Lung microvascular endothelial cell (primary cell): ENCODE measurements around the gene ANXA2. TPM values are rescaled to one million over a fixed set of nuclear protein-coding genes. Genes with fewer than 3 reads are reported as not detected.
"Not testable (repeated sequence)": the region's sequence is repeated elsewhere in the genome, so short reads cannot be mapped to it uniquely, and the experiment has no call there.

Source experiments
- DNase-seq, 2 donors: peaks; one replicate each; pipeline versions ENCODE4 v3.0.0 to v3.0.0-alpha.2; 2010; ENCODE audit warnings: low read depth in 2 of 2
- total RNA-seq: library from RNA; depleted of rRNA; stranded (reverse); fragments of >200 nt; gene quantifications from 2 replicates; pipeline ENCODE4 v1.2.1, GENCODE V29; 2014

ANXA2 gene
- total RNA-seq, 1 donor from 2014 or later, result 2,890 TPM

DNA sequence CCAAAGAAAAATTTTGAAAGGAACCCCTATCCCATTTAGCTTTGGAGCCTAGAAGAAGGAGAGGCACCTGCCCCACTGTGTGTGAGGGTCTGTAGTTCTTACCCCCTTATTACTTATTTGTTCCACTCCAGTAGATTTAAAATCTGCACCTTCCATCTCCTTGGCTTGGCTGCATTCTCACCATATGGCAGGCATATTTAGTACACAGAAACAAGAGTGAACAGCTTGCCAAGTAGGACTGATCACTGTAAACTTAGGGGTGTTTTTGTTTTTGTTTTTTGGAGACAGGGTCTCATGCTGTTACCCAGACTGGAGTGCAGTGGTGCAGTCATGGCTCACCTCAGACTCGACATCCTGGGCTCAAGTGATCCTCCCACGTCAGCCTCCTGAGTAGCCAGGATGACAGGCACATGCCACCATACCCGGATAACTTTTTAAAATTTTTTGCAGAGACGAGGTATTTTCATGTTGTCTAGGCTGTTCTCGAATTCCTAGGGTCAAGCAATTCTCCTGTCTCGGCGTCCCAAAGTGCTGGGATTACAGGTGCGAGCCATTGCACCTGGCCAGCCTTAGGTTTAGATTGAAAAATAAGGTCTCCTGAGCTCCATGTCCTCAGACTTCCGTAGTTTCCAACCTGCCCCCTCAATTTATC, 14.1 kb upstream of the ANXA2 start:
- DNase-seq, result no peak

DNA sequence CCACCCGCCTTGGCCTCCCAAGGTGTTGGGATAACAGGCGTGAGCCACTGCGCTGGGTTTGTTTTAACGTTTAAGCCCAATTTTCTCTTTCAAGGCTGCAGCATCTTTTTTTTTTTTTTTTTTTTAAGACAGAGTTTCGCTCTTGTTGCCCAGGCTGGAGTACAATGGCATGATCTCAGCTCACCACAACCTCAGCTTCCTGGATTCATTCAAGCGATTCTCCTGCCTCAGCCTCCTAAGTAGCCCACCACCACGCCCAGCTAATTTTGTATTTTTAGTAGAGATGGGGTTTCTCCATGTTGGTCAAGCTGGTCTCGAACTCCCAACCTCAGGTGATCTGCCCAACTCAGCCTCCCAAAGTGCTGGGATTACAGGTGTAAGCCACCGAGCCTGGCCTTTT, 12.6 kb upstream of the ANXA2 start:
- not testable (repeated sequence) for DNase-seq

DNA sequence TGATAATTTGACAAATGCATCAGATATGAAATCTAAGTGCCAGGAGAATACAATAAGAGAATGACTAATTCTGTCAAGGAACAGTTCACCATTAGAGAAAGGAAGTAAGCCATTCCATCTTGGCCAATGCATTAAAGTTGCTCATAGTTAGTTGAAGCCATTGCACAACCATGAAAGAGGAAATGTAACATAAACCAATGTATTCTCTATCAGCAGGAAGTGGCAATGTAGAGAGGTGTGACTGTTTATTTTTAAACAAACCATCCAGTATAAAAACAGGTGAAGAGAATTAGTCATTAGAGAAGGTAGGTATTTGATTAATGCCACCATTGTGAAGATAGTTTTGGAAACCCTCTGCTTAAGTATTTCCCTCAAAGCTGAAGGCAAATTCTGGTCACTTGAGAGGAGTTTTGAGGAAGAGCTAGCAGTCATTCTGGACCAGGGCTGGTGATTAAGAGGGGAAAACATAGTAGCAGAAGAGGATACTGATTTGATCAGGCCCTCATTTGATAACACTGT, 10.7 kb upstream of the ANXA2 start:
- peak in 1 of 2 donors; percentile 88 for DNase-seq

DNA sequence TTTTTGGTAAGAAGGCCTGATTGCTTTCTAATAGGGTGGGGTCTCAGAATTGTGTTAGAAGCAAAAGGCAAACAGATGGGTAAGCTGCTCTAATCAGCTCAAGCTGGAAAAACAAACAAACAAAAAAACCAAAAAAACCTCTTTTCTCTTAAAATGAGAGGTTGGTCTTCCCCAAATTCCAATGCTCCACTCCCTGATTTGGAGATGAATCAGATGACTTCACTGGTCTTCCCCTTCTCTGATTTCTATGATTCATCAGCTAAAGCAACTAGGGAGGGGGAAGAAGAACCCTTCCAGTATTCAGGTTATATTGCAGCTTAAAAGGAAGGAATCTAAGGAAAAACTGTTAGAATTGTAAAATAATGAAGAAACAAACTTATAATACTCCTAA, 9.6 kb upstream of the ANXA2 start:
- DNase-seq, result peak in 1 of 2 donors; percentile 62

DNA sequence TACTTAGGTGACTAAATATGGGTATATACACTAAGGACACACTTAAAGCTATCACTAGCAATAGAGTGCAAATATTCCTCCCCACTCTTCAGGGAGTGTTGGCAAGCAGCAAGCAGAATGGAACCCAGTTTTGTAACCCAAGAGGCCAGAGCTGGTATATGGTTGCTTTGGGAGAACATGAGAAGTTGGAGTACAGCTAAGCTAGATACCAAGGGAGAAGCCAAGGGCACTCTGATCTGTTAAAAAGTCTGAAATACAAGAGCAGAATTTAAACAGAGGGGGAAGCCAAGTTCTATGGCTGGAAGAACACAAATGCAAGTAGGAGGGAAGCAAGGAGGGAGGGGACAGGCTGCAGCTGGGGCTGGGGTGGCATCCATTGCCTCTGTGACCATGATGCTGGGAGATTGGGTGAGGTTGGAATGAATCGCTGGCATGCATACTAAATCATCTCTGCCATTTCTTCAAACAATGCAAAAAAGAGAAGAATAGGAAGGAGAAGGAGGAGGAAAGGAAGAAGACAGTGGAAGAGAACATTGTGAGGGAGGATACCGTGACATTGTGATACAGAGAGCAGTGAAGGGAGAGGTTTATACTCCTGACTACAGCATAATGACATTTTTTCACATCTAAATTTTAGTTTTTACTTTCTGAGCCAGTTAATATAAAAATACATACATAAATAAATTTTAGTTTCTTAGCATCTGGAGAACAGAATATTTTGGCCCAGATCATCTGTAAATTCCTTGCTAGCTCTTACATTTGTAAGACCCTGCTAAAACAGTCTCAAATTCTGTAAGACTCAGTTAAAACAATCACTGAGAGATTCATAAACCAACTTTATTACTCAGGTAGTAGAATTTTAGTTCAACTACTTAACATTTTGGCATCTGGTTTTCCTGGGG, 9.0 kb upstream of the ANXA2 start:
- DNase-seq, result no peak

DNA sequence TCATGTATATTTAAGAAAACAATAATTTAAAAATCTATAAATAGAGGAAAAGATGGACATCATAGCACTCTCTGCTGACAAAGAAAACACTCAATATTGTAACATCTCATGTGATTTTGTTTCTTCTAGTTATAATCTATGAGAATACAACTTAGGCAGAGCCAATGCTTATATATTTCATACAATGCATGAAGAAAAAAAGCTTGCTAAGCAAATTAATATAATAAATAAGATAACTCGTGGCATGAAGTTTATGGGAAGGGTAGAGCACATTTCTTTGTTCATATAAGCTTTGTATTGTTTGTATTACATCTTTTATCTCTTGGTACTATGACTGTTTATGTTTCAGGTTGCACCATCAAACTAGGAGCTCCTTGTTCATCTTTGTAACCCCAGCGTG, 7.6 kb upstream of the ANXA2 start:
- DNase-seq, result no peak

DNA sequence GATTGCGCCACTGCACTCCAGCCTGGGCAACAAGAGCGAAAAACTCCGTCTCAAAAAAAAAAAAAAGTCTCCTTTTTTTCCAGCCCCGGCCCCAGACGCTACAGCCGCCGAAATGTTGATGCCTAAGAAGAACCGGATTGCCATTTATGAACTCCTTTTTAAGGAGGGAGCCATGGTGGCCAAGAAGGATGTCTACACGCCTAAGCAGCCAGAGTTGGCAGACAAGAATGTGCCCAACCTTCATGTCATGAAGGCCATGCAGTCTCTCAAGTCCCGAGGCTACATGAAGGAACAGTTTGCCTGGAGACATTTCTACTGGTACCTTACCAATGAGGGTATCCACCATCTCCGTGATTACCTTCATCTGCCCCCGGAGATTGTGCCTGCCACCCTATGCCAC, 6.6 kb upstream of the ANXA2 start:
- not testable (repeated sequence) for DNase-seq

DNA sequence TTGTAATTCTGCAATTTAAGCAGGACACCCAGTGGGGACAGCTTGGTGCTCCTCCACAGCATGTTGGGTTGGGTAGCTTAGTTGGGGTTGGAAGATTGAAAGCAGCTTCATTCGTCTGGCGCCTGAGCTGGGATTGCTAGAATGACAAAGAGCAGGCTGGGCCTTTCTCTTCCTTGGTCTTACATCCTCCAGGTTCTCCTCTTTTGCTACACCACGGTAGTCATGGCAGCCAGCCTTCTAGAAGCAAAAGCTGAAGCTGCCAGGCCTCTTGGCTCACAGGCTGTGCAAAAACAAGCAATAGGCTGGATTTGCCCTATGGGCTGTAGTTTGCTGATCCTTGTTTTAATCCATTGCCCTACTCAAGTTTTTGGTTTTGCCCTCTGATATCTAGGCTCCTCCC, 3.2 kb upstream of the ANXA2 start:
- DNase-seq, result no peak

DNA sequence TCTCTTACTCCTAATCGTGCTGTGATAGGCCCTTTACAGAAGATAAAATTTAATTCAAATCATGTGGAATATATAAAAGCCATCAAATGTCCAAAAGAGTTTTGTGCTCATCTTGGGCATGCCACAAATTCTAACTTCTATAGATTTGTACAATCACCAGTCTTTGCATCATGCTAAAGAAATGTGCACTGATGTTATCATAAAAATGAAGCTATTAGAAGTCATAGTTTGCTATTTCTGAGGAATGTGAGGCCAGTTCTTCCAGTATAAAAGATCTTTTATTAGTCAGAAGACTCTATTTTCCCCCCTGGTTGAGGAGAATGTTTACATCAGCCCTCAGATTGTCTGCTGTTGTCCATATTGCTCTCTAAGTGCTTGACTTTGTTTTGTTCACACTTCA, 2.1 kb upstream of the ANXA2 start:
- DNase-seq, result peak in 1 of 2 donors; percentile 41

DNA sequence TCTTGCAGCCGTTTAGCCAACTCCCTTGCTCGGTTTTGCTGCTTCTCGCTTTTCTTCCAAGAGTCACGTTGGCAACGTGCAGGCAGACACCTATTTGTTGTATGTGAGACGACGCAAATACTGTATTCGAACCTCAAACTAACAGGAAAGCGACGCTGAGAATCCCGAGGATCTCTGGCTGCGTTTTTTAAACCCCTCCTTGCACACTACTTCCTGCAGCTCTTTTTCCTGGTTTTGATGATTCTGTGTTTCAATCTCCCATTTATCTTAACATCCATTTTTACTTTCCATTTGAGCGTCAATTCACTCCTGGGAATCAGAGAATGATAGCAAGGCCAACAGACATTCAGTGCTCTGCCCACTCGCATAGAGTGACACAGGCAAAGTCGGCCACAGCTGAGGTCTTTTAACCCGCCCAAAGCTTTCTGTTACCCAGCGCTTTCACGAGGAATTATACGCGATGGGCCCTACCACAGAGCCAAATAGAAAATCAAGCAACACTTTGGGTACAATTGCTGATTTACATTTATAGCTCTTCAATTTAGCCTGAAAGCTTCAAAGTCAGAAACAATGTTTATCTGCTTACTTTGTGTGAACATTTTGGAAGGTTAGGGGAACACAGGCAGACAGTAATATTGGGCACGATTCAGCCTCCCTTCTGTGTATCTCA, 1.6 kb upstream of the ANXA2 start:
- DNase-seq, result no peak

DNA sequence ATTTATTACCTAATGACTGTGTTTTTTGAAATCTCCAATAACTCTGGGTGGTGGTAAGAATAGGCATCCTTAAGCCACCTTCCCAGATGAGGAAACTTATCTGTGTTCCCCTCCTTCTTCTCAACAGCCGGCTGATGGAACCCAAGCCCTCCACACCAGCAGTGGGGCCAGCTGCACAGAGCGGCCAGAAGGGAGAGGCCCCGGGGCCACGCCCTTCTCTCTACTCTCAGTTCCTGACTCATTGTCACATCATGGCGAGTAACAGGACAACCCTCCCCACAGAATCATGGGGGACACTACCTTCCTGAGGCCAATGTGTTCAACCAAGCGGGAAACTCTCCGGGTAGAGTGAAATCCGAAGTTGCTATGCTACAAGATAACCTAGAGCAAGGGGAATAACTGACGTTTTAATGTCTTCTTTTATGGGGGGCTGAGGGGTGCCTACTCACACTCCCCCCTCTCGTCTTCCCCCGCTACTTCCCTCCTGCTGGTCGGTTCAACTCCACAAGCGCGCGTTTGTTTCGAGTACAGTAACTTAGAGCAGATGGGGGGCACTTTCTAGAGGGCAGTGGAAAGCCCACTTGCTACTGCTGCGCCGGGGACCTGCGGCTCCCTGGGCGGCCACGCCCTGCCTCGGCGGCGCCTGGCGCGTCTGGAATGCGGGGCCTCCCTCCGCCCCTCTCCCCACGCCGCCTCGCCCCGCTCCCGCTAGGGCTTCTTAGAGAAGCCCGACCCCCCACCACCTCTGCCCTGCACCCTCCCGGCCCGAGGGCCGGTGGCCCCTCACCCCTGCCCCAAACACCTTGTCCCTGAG, 621 bp downstream of the ANXA2 start:
- peak; percentile 76 for DNase-seq

DNA sequence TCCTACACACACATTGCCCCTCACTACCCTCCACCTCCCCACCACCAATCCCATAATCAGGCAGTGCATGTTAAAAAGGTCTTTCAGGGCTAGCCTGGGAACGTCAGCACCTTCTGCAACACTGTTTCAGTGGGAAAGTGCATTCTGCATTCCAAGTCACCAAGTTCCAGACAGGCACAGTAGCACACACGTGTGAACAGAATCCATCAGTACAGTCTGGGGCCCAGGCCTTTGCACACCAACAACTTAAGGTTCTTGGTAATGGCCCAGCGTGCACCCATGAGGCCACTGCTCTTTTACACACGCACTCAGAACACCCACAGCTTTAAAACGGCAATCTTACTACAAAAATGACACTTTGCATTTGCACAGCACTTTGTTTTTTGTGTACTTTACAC, 1.2 kb downstream of the ANXA2 start:
- DNase-seq, result no peak

DNA sequence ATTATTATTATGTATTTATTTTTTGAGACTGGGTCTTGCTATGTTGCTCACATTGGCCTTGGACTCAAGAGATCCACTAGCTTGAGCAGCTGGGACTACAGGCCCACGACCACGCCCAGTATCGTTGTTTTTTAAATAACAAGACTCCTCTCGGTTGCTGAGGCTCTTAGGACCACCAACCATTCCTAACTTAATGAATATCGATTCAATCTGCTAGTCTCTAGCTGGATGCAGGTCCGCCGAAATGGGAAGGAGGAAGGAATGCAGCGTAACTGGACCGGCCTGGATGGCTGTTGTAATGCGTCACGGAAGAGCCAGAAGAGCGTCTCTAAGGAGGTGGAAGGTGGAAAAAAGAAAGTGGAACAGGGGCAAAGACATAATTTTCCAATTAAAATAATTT, 1.7 kb downstream of the ANXA2 start:
- no peak for DNase-seq

DNA sequence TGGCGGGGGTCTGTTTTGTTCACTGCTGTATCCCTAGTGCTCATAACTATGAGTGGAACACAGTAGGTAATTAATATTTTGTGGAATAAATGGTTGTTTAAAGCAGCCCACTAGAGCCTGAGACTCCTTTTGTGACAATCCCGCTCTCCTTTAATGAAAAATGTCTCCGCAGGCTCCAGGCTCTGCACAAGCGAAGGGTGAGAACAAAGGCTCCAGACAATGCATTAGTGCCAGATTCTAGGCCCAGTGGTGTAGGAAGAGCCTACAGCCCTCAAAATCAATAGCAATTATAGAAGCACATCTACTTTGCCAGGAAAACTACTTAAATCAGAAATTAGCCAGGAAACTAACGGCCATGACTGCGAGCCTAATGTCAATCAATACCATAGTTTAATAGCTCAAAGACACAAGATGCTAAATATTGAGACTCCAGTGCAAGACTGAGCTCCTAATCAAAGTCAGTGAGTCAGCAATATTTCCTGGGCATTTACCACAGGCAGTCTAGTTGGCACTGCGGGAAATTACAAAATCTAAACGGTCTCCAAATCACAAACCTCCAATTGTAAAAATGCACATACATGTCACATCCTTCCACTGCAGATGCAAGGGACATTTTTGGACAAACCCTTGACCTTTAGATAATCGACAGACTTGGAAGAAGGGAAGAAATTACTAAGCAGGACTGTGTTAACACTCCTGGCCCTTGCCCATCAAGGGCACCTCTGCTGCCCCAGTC, 2.3 kb downstream of the ANXA2 start:
- DNase-seq, result no peak

DNA sequence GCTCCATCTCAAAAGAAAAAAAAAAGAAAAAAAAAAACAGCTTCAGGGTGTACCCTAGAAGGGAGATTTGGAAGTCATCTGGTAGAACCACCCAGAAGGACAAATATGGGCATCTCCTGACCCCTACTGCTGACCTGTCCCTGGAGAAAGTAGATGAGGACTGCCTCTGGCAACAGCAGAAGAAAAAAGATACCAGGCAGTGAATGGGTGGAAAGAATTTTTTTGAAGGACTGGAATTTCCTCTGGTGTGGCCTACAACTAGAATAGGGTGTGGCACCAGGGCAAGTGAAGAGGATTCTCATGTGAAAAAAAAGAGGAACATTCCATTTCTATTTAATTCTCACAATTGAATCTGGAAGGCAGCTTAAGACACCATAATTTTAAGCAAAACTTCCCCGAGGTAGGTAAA, 3.1 kb downstream of the ANXA2 start:
- peak in 1 of 2 donors; percentile 72 for DNase-seq

DNA sequence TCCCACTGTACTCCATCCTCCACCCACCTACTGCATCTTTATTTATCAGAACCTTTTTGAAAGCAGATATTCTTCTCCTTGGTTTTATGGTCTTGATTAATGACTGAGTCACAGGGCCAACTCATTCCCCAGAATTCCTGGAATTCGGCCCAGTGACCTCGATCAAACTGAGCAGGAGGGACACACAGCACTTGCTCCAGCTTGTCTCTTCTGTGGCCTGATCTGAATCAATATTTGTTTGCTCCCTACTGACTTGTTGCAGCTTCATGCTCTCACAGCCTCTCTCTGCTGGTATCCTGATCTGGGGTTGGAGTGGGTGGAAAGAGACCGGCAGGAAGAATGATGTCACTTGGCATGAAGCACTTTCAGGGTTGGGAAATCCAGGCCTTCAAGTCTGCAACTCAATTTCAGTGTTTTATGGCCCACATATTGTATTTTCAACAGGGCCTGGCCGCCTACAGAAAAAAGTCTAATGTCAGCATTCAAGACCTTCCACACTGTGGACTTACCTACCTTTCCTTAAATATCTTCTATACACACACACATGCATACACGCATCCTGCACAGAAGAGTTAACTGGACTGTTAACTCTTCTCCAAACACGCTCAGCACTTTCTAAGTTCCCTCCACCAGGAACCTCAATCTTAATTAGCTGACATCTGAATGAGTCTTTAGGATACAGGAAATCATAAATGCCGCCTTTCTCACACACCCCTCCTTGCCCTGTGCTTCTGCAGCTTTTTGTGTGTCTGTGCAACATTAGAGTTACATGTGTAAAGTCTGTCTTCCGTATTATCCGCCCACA, 4.6 kb downstream of the ANXA2 start:
- peak; percentile 93 to 96 for DNase-seq

DNA sequence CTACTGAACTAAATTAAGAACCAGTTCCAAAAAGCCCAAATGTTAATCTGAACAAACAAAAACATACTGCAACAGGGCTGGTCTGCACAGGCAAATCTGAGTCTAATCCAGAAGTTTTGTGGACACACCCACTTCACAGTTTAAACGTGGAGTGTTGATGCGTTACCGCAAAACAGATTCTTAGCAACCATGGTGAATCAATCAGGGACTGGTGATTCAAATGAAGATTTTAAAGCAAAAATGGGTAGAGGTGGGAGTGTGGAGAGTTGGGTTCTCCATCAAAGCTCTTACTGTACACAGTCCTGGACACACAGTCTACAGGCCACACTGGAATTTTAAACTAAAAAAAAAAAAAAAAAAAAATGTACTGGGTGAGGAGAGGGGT, 5.2 kb downstream of the ANXA2 start:
- DNase-seq, result peak; percentile 83 to 90

DNA sequence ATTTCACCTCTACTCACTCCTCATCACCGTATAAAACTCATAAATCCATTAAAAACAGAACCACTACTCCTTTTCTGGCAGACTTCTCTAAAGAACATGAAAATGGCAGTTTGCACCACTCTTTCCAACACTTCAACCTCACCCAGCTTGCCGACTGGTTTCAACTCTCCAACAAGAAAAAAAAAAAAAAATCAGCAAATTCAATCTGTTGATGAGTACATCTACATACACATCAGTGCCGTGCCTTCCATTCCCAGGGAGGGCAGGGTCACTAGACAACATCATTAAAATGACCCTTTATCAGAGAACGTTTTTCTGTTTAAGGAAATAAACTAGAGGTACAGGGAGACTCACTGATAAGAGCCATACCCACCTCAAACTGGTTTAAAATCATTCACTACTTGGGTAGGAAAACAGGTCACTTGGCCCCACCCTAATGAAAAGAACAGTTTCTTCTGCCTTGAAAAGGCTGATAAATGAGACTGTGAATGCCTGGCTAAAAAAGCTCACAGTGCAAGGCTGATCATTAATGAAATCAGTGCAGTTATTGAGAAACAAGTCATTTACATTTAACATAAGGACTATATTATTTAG, 6.0 kb downstream of the ANXA2 start:
- DNase-seq, result no peak

DNA sequence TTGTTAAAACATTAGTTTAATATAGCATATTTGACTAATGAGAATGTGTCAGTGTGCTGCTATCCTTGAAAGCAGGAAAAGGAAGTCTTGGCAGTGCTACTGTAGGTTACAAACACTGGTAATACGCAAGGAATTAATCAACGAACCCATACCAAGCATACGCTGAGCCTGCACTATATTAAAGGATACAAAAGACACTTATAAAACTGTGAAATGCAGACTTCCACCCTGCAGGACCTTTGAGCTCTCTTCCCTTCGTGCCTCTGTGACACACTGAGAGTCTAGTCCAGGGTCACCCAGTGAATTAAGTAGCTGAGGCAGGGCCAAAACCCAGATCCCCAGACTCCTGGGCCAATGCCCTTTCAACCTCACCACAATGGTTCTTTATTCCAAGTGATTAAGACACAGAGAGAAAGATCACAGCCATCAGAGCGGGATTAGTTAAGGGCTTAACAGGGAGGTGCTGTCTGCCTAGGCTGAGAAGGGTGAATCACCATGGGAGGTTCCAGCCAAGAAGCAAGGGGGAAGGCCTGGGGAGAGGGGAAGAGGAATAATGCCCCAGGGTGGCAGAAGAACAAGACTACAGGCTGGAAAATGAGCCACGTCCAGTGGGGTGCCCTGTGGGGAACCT, 6.8 kb downstream of the ANXA2 start:
- DNase-seq, result peak in 1 of 2 donors; percentile 89
